ENCODE data around the gene RPUSD3. TPM values are rescaled to one million over a fixed set of nuclear protein-coding genes. Genes with fewer than 3 reads are reported as not detected.

RPUSD3 gene, protein sequence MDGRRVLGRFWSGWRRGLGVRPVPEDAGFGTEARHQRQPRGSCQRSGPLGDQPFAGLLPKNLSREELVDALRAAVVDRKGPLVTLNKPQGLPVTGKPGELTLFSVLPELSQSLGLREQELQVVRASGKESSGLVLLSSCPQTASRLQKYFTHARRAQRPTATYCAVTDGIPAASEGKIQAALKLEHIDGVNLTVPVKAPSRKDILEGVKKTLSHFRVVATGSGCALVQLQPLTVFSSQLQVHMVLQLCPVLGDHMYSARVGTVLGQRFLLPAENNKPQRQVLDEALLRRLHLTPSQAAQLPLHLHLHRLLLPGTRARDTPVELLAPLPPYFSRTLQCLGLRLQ
- total RNA-seq (10 to 100 TPM; 19.0 to 20.8 TPM), total RNA-seq (16.0 to 31.2 reads per million in 2 donors)

DNA sequence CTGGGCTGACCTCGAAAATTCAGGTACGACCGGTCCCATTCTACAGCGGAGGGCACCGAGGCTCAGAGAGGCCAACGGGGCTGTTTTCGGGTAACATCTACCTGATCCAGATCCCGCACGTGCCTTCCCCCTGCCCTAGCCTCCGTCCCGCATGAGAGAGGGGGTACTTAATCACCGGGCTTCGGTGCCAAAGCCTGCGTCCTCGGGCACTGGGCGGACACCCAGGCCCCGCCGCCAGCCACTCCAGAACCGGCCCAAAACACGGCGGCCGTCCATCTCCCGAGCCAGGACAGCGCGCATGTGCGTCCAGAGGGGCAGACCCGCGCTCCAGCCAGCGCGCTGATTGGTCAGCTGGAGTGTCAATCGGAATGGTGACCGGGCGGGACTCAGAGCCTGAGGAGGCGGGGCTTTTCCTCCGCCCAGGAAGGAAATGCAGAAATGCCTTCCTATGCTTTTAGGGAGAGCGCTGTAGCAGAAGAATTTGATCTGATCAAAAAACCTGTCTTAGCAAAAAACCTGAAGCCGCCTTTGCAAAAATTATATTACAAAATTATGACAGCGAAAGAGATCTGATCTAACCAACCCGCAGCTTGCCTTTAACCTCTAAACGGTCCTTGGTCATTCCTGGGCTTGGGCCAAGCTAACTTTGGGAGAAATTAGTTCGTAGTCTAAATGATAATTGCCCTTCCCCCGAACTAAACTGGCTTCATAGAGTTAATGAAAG is at the start of gene RPUSD3:
Gene RPUSD3 (minus strand): TSS at position 294 of the 724 bp plus-strand sequence. CDS start 18 bp downstream, at position 276.
- peak within 1 kb of the TSS; percentile 97 for H3K4me3 Mint-ChIP-seq
- peaks cover 19% of the 10 kb centered on the region for H3K4me1 Mint-ChIP-seq
- H3K36me3 Mint-ChIP-seq (ENCODE audit: low read depth), result no peaks in the 10 kb centered on the region
- no peaks in the 10 kb centered on the region for H3K27me3 Mint-ChIP-seq
- DNase-seq (peak; percentile 91 to 98 (median 92)), ATAC-seq (peak; percentile 99)
- H3K9me3 ChIP-seq (ENCODE audit: control insufficient read depth, low read length, poor library complexity, severe bottlenecking), result no peaks in the 10 kb centered on the region
- peak within 1 kb of the TSS; percentile 97 for H3K27ac Mint-ChIP-seq

DNA sequence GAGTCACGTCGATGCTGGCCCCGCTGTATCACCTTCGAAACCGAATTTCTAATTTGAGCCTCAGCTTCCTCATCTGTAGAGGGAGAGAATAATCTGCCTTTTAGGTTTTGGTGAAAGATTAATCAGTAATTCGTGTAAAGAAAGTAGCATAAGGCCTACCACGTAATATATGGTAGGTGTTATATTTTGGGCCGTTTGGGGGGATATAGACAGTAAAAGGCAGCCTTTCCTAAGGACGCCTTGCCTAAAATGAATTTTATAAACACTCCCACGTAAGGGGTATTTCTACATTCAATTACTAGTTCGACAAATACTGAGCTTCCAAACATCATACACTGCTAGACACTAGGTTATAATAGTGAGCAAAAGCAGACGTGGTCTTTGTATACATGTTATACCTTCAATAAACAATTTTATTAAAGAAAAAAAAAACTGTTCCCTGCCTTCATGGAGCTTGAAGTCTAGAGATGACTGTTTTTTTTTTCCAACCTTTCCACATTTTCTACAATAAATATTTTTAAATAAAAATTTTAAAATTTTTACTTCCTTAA is 47.3 kb upstream of the RPUSD3 start:
- peaks cover 28% of the 10 kb centered on the region for H3K4me1 Mint-ChIP-seq
- no peaks in the 10 kb centered on the region for H3K27me3 Mint-ChIP-seq
- DNase-seq (no peak), ATAC-seq (peak; percentile 1)
- peaks cover 8% of the 10 kb centered on the region for H3K36me3 Mint-ChIP-seq (ENCODE audit: low read depth)
- H3K9me3 ChIP-seq (ENCODE audit: control insufficient read depth, low read length, poor library complexity, severe bottlenecking), result no peaks in the 10 kb centered on the region
- peak overlapping the region; percentile 98 for H3K4me3 Mint-ChIP-seq
- peak overlapping the region; percentile 97 for H3K27ac Mint-ChIP-seq

DNA sequence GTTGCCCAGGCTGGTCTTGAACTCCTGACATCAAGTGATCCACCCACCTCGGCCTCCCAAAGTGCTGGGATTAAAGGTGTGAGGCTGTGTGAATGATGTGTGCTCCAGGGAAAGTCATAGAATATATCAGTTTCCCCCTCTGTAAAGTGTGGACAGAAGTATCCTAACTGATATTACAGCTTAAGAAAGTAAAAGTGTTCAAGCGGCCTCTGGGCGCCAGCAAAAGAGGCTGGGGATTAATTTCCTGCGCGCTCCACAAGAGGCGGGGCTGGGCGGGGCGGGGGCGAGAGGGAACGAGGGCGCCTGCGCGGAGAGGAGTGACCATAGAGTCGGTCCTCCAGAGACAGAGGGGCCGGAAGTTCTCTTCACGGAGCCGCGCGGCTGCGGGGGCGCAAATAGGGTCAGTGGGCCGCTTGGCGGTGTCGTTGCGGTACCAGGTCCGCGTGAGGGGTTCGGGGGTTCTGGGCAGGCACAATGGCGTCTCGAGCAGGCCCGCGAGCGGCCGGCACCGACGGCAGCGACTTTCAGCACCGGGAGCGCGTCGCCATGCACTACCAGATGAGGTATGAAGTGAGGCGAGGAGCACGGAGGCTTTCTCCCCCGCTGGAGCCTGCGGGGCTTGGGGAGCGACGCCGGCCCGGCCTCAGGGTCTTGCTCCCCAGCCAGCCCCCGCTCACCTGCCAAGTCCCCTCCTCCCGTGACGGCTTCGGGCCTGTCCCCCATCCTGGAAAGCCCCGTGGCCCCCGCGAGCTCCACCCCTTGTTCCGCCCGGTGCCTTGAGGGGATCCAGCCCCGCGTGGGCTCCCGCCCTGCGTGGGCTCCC is 46.7 kb upstream of the RPUSD3 start, which contains the start of gene JAGN1:
Gene JAGN1 (plus strand): TSS at position 362 of the 823 bp plus-strand sequence. CDS start 113 bp downstream, at position 475.
- Mint-ChIP-seq H3K4me1 (peaks cover 26% of the 10 kb centered on the region), H3K4me3 (peak within 1 kb of the TSS; percentile 98), H3K27ac (peak within 1 kb of the TSS; percentile 97)

DNA sequence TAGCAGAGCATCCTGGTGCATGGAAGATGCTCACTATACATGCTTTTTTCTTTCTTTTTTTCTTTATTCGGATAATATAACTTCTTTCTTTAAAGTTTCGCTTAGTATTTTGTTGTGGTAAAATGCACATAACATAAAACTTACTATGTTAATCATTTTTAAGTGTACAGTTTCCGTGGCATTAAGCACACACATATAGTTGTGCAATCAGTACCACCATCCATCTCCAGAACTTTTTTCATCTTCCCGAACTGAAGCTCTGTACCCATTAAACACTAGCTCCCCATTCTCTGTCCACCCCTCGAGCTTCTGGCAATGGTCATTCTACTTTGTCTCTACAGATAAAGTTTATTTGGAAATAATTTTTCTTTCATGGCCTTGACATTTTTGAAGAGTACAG is 45.6 kb upstream of the RPUSD3 start:
- DNase-seq, result no peak
- no peak overlapping the region for H3K4me3 Mint-ChIP-seq
- H3K27me3 Mint-ChIP-seq, result no peaks in the 10 kb centered on the region
- H3K9me3 ChIP-seq (ENCODE audit: control insufficient read depth, low read length, poor library complexity, severe bottlenecking), result no peaks in the 10 kb centered on the region
- peaks cover 19% of the 10 kb centered on the region for H3K4me1 Mint-ChIP-seq
- H3K27ac Mint-ChIP-seq, result peak overlapping the region; percentile 97
- H3K36me3 Mint-ChIP-seq (ENCODE audit: low read depth), result peaks cover 8% of the 10 kb centered on the region
- no peak for ATAC-seq

More for the DNA sequence above, 46.7 kb upstream of the RPUSD3 start, which contains the start of gene JAGN1:
- H3K9me3 ChIP-seq (ENCODE audit: control insufficient read depth, low read length, poor library complexity, severe bottlenecking), result no peaks in the 10 kb centered on the region
- DNase-seq, result peak; percentile 84 to 87 (median 86)
- Mint-ChIP-seq H3K36me3 (ENCODE audit: low read depth) (peaks cover 8% of the 10 kb centered on the region), H3K27me3 (no peaks in the 10 kb centered on the region)
- peak; percentile 95 for ATAC-seq

DNA sequence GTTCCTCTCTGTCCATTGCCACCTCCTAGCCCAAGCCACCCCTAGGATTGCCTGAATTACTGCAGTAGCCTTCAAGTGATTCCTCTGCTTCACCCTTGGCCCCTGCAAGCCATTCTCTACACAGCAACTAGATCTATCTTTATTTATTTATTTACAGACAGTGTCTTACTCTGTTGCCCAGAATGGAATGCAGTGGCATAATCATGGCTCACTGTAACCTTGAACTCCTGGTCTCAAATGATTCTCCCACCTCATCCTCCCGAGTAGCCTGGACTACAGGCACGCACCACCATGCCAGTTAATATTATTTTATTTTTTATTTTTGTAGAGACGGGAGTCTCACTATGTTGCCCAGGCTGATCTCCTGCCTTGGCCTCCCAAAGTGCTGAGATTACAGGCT is 44.7 kb upstream of the RPUSD3 start:
- Mint-ChIP-seq H3K36me3 (ENCODE audit: low read depth) (peaks cover 8% of the 10 kb centered on the region), H3K4me1 (peaks cover 15% of the 10 kb centered on the region), H3K4me3 (no peak overlapping the region), H3K27me3 (no peaks in the 10 kb centered on the region), H3K27ac (peak overlapping the region; percentile 81)
- no peak for ATAC-seq
- no peak for DNase-seq
- H3K9me3 ChIP-seq (ENCODE audit: control insufficient read depth, low read length, poor library complexity, severe bottlenecking), result no peaks in the 10 kb centered on the region

DNA sequence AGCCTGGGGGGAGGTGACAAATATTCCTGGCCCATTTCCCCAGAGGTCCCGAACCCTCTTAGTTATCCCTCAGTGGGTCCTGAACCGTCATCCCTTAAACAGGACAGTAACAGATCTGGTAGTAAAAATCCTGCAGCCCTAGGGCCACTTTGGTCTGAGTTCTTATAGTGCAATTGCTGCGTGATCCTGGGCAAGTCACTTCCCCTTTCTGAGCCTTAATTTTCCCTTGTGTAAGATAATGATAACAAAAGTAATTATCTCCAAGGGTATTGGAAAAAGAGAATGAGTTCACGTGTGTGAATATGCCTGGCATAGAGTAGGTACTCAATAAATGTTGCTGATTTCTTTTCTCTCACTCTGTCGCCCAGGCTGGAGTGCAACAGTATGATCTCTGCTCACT is 43.7 kb upstream of the RPUSD3 start:
- Mint-ChIP-seq H3K4me3 (no peak overlapping the region), H3K27ac (no peak overlapping the region), H3K27me3 (no peaks in the 10 kb centered on the region), H3K36me3 (ENCODE audit: low read depth) (peaks cover 2% of the 10 kb centered on the region), H3K4me1 (peaks cover 8% of the 10 kb centered on the region)
- no peak for ATAC-seq
- no peaks in the 10 kb centered on the region for H3K9me3 ChIP-seq (ENCODE audit: control insufficient read depth, low read length, poor library complexity, severe bottlenecking)
- no peak for DNase-seq

DNA sequence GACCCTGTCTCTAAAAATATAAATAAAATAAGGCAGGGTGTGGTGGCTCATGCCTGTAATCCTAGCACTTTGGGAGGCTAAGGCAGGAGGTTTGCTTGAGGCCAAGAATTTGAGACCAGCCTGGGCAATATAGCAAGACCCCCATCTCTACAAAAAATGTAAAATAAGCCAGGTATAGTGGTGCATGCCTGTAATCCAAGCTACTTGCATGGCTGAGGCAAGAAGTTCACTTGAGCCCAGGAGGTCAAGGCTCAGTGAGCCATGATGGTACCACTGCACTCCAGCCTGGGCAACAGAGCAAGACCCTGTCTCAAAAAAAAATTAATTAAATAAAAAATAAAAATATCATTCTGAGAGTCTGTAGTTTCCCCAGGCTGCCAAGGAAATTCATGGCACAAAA is 42.5 kb upstream of the RPUSD3 start:
- H3K36me3 Mint-ChIP-seq (ENCODE audit: low read depth), result peaks cover 2% of the 10 kb centered on the region
- H3K4me1 Mint-ChIP-seq, result peaks cover 3% of the 10 kb centered on the region
- H3K4me3 Mint-ChIP-seq, result no peak overlapping the region
- no peaks in the 10 kb centered on the region for H3K27me3 Mint-ChIP-seq
- H3K9me3 ChIP-seq (ENCODE audit: control insufficient read depth, low read length, poor library complexity, severe bottlenecking), result no peaks in the 10 kb centered on the region
- no peak for ATAC-seq
- H3K27ac Mint-ChIP-seq, result no peak overlapping the region
- DNase-seq, result no peak

DNA sequence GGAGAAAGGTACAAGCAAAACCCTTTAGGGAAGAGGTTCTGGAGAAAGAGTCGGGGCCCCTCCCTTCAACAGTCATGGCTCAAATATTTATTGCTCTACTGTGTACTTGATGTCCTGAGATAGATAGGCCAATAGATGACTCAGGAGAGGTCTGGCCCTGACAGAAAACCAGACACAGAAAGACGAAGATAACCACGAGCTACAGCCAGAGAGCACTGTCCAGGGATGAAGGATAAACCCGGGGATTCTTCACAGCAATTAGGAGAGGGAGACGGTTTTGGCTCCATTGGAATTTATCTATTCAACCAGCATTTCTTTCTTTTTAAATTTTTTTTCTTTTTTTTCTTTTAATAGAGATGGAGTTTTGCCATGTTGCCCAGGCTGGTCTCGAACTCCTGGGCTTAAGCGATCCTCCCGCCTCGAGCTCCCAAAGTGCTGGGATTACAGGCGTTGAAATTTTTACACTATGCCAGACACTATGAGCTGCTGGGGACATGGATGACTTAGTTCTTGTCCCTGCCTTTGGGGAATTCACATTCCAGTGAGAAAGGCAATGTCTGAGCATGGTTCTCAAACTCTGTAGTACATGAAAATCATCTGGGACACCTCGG is 40.9 kb upstream of the RPUSD3 start:
- H3K36me3 Mint-ChIP-seq (ENCODE audit: low read depth), result no peaks in the 10 kb centered on the region
- H3K4me1 Mint-ChIP-seq, result no peaks in the 10 kb centered on the region
- DNase-seq, result no peak
- H3K4me3 Mint-ChIP-seq, result no peak overlapping the region
- no peaks in the 10 kb centered on the region for H3K9me3 ChIP-seq (ENCODE audit: control insufficient read depth, low read length, poor library complexity, severe bottlenecking)
- peaks cover 3% of the 10 kb centered on the region for H3K27me3 Mint-ChIP-seq
- no peak overlapping the region for H3K27ac Mint-ChIP-seq
- ATAC-seq, result no peak

DNA sequence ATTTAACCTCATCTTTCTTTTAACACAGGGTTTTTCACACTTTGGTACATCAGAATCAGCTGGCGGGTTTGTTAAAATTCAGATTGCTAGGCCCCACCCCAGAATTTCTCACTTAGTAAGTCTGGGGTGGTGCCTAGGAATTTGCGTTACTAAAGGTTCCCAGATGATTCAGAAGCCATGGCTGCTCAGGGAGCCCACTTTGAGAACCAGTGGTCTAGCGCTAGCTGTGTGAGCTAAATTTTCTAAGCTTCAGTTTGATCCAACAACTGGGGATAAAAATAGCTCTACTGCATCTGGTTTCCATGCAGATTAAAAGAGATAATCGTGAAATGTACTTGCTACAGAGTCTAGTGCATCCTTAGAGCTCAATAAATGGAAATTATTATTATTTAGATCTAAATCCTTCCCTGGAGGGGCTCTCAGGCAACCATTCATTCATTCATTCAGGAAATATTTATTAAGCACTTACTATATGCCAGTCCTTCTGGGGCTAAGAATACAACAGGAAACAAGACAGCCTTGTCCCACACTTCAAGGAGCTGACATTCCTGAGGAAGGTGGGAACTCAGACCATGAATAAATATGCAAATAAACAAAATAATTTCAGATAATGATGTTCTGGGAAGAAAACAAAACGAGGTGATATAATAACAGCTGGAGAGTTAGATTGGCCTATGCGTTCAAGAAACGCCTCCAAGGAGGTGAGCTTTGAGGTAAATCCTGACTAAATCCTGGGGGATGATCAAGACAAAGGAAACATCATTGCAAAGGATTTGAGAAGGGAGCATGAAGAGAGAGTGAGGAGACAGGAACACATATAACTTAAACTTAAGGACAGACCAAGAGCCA is 40.1 kb upstream of the RPUSD3 start:
- DNase-seq (no peak), ATAC-seq (no peak)
- Mint-ChIP-seq H3K27me3 (peaks cover 5% of the 10 kb centered on the region), H3K4me3 (no peak overlapping the region), H3K4me1 (no peaks in the 10 kb centered on the region), H3K36me3 (ENCODE audit: low read depth) (no peaks in the 10 kb centered on the region), H3K27ac (no peak overlapping the region)
- no peaks in the 10 kb centered on the region for H3K9me3 ChIP-seq (ENCODE audit: control insufficient read depth, low read length, poor library complexity, severe bottlenecking)

DNA sequence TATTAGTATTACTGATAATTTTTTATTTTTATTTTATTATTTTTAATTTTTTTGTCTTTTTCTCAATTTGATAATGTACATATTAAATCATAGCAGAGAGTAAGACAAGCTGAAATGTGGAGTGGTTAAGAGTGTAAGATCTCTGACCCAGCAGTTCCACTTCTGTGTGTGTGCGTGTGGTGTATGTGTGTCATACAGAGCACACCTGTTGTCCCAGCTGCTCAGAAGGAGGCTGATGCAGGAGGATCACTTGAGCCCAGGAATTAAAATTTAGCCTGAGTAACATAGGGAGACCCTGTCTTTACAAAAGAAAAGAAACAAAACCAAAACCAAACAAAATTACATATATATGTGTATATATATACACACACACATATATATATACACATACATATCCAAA is 37.6 kb upstream of the RPUSD3 start:
- no peak for DNase-seq
- Mint-ChIP-seq H3K27me3 (peaks cover 5% of the 10 kb centered on the region), H3K36me3 (ENCODE audit: low read depth) (no peaks in the 10 kb centered on the region), H3K27ac (no peak overlapping the region), H3K4me1 (no peaks in the 10 kb centered on the region), H3K4me3 (no peak overlapping the region)
- H3K9me3 ChIP-seq (ENCODE audit: control insufficient read depth, low read length, poor library complexity, severe bottlenecking), result no peaks in the 10 kb centered on the region
- no peak for ATAC-seq

DNA sequence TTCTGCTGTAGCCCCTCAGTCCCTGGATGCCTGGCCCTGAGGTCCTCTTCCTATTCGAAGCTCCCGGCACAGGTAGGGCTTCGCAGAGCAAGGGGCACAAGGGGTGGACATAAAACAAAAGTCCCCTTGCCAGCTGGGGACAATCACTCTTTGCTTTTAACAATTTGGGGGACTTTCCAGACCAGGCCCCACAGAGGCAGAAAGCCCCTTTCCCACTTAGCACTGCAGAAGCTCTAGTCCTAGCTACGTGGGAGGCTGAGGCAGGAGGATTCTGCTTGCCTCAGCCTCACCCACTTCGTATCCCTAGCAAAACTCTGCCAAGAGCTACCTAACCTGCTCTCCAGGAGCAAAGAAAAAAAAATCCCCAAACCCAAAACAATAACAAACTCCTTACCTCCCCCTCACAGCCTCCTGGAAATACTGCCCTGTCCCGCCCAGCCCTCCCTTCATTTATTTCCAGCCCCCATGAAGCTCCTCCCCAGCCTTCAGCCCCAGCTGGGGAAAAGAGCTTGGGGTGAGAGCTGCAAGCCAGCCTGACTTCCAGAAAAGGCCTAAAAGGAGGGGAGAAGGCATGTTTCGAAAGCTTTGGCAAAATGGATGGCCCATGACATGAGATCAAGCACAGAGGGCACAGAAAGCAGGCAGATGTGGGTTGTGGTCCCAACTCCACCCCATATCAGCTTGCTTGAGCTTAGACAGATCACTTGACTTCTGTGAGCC is 36.2 kb upstream of the RPUSD3 start, which contains the start of gene CIDEC:
Gene CIDEC (minus strand): TSS at position 424 of the 720 bp plus-strand sequence. CDS start 1,767 bp downstream, outside the sequence.
- H3K27ac Mint-ChIP-seq, result no peak within 1 kb of the TSS
- ATAC-seq, result no peak

More for the DNA sequence above, 36.2 kb upstream of the RPUSD3 start, which contains the start of gene CIDEC:
- Mint-ChIP-seq H3K36me3 (ENCODE audit: low read depth) (no peaks in the 10 kb centered on the region), H3K4me1 (no peaks in the 10 kb centered on the region), H3K27me3 (peaks cover 11% of the 10 kb centered on the region), H3K4me3 (no peak within 1 kb of the TSS)
- no peaks in the 10 kb centered on the region for H3K9me3 ChIP-seq (ENCODE audit: control insufficient read depth, low read length, poor library complexity, severe bottlenecking)
- no peak for DNase-seq

Data from T-helper 17 cell (primary cell).